GM23248 (cell line): ENCODE data around the gene SMARCC1.

Experiments
- EZH2 ChIP-seq: fragments of 200-600 bp; sonication (generic); IDR thresholded peaks from 2 replicates; pipeline ENCODE4 v1.6.1; 2018; ENCODE audit warnings: antibody characterized with exemption, mild to moderate bottlenecking; ENCODE audit not compliant: insufficient read depth, poor library complexity, severe bottlenecking
- EZH2phosphoT487 ChIP-seq: fragments of 200-600 bp; sonication (generic); IDR thresholded peaks from 2 replicates; pipeline ENCODE4 v1.6.1; 2018; ENCODE audit warnings: antibody characterized with exemption, moderate library complexity, mild to moderate bottlenecking, low read depth; ENCODE audit not compliant: insufficient read depth

GRCh38 chr3:47813551-47814177, 32.0 kb upstream of the SMARCC1 start:
- TF ChIP-seq EZH2, result no peak
- no peak for TF ChIP-seq EZH2phosphoT487
